Dermis blood vessel endothelial cell (primary cell): Measurements from ENCODE around the gene EMX2. TPM values are rescaled to one million over a fixed set of nuclear protein-coding genes. Genes with fewer than 3 reads are reported as not detected.
"Not testable (repeated sequence)": the region's sequence is repeated elsewhere in the genome, so short reads cannot be mapped to it uniquely, and the experiment has no call there.

ENCODE experiments used
- DNase-seq: peaks from one replicate; pipeline ENCODE4 v3.0.0; 2010
- total RNA-seq: library from RNA; depleted of rRNA; stranded (reverse); fragments of >200 nt; gene quantifications from 2 replicates; pipeline ENCODE4 v1.2.3, GENCODE V29; 2014

Gene EMX2
- total RNA-seq, 1 donor from 2014 or later = 0.17 TPM

- no peak for DNase-seq
These were observed 19.7 kb downstream of the EMX2 start for GRCh38 chr10:117562220-117562619.

GRCh38 chr10:117562896-117563737, 20.6 kb downstream of the EMX2 start:
- no peak for DNase-seq

- DNase-seq = no peak
These were observed 21.2 kb downstream of the EMX2 start for GRCh38 chr10:117563780-117564179.

- no peak for DNase-seq
These were observed 22.5 kb downstream of the EMX2 start for GRCh38 chr10:117565068-117565467.

GRCh38 chr10:117568334-117568733, 25.8 kb downstream of the EMX2 start:
- no peak for DNase-seq

- DNase-seq = no peak
These were observed 27.3 kb downstream of the EMX2 start for GRCh38 chr10:117569610-117570390.

- DNase-seq = no peak
These were observed 28.3 kb downstream of the EMX2 start for GRCh38 chr10:117570880-117571279.

GRCh38 chr10:117574498-117575146, 32.1 kb downstream of the EMX2 start:
- DNase-seq = no peak

- no peak for DNase-seq
These were observed 35.9 kb downstream of the EMX2 start for GRCh38 chr10:117578490-117578889.

- DNase-seq = no peak
These were observed 36.5 kb downstream of the EMX2 start for GRCh38 chr10:117578999-117579590.

GRCh38 chr10:117581961-117582360, 39.4 kb downstream of the EMX2 start:
- no peak for DNase-seq

- DNase-seq = not testable (repeated sequence)
These were observed 42.3 kb downstream of the EMX2 start for GRCh38 chr10:117584831-117585230.

GRCh38 chr10:117587036-117587435, 44.5 kb downstream of the EMX2 start:
- no peak for DNase-seq

- DNase-seq = no peak
These were observed 47.7 kb downstream of the EMX2 start for GRCh38 chr10:117590101-117590875.

GRCh38 chr10:117591043-117591442, 48.5 kb downstream of the EMX2 start:
- no peak for DNase-seq

GRCh38 chr10:117594722-117595121, 52.2 kb downstream of the EMX2 start:
- DNase-seq = no peak

- DNase-seq = no peak
These were observed 54.2 kb downstream of the EMX2 start for GRCh38 chr10:117596706-117597105.

- DNase-seq = no peak
These were observed 54.7 kb downstream of the EMX2 start for GRCh38 chr10:117597216-117597615.
